A673 (cell line): ENCODE measurements around the gene VPS52. TPM values are rescaled to one million over a fixed set of nuclear protein-coding genes. Genes with fewer than 3 reads are reported as not detected.

Experiments used
- BruUV-seq: library from RNA; stranded (reverse); fragments of 400-500 nt; replicated peaks from 2 replicates; lab custom pipeline; 2021; lab: Mats Ljungman, UMichigan
- CTCF ChIA-PET: fragments of 300-600 bp; sonication (Branson Sonifier 250); formaldehyde crosslinking; loops from one replicate; lab custom pipeline; 2022; ENCODE audit warnings: antibody characterized with exemption; lab: Charles Lee
- POLR2A ChIA-PET: fragments of 300-600 bp; sonication (Branson Sonifier 250); formaldehyde crosslinking; loops from one replicate; lab custom pipeline; 2022; ENCODE audit warnings: antibody characterized with exemption; ENCODE audit not compliant: low non-redundant PET; lab: Charles Lee
- DNase-seq: peaks from one replicate; pipeline ENCODE4 v3.0.0-alpha.2; 2015; ENCODE audit warnings: low spot score
- H3K27ac ChIP-seq: fragments of 200-600 bp; sonication (generic); 2 replicates; pipeline ENCODE4 v1.5.1; 2016; ENCODE audit warnings: mixed run types, low read depth, mild to moderate bottlenecking, mixed read lengths, antibody characterized with exemption, low read length; ENCODE audit not compliant: poor library complexity, severe bottlenecking
- H3K27me3 ChIP-seq: fragments of 200-600 bp; sonication (generic); replicated peaks from 2 replicates; pipeline ENCODE4 v1.6.1; 2017; ENCODE audit warnings: mixed run types, low read depth, mild to moderate bottlenecking, mixed read lengths, antibody characterized with exemption, low read length; ENCODE audit not compliant: insufficient read depth, poor library complexity
- H3K36me3 ChIP-seq: fragments of 200-600 bp; sonication (generic); 2 replicates; pipeline ENCODE4 v1.6.1; 2016; ENCODE audit warnings: mixed run types, mild to moderate bottlenecking, mixed read lengths, antibody characterized with exemption, low read length; ENCODE audit not compliant: insufficient read depth, poor library complexity, severe bottlenecking
- H3K4me1 ChIP-seq: fragments of 200-600 bp; sonication (generic); 2 replicates; pipeline ENCODE4 v1.6.1; 2017; ENCODE audit warnings: mixed run types, mild to moderate bottlenecking, mixed read lengths, antibody characterized with exemption, low read length; ENCODE audit not compliant: insufficient read depth, poor library complexity, severe bottlenecking
- H3K4me3 ChIP-seq: fragments of 200-600 bp; sonication (generic); 2 replicates; pipeline ENCODE4 v1.5.1; 2016; ENCODE audit warnings: low read depth, mixed run types, mild to moderate bottlenecking, mixed read lengths, low read length; ENCODE audit not compliant: poor library complexity, severe bottlenecking
- H3K9me3 ChIP-seq: fragments of 200-600 bp; sonication (generic); 2 replicates; pipeline ENCODE4 v1.6.1; 2016; ENCODE audit warnings: mixed run types, low read depth, mild to moderate bottlenecking, mixed read lengths, antibody characterized with exemption, low read length; ENCODE audit not compliant: poor library complexity, severe bottlenecking
- EZH2 ChIP-seq: fragments of 200-600 bp; sonication (generic); IDR thresholded peaks from 2 replicates; pipeline ENCODE4 v1.6.1; 2017; ENCODE audit warnings: borderline replicate concordance, low read depth, mild to moderate bottlenecking, mixed read lengths, antibody characterized with exemption, low read length; ENCODE audit not compliant: poor library complexity, severe bottlenecking
- intact Hi-C: fragments of 100-400 bp; cut with micrococcal nuclease; formaldehyde crosslinking; loops from one replicate; pipeline ENCODE4 v1.10.0; 2022; ENCODE audit not compliant: unreplicated experiment
- total RNA-seq: library from RNA; stranded (reverse); gene quantifications from 2 replicates; pipeline ENCODE4 v1.2.3, GENCODE V29; 2021
- TF ChIP-seq, protein P1 (sequence below): fragments of 300-800, 200-600 bp; sonication (generic); conservative IDR thresholded peaks from 2 replicates; pipeline ENCODE4 v1.5.1; 2017; ENCODE audit warnings: low read depth, mild to moderate bottlenecking, antibody characterized with exemption, low read length, moderate library complexity, mixed read lengths

The VPS52 gene
- total RNA-seq, 1 experiment from 2014 or later: 58.2 TPM

DNA sequence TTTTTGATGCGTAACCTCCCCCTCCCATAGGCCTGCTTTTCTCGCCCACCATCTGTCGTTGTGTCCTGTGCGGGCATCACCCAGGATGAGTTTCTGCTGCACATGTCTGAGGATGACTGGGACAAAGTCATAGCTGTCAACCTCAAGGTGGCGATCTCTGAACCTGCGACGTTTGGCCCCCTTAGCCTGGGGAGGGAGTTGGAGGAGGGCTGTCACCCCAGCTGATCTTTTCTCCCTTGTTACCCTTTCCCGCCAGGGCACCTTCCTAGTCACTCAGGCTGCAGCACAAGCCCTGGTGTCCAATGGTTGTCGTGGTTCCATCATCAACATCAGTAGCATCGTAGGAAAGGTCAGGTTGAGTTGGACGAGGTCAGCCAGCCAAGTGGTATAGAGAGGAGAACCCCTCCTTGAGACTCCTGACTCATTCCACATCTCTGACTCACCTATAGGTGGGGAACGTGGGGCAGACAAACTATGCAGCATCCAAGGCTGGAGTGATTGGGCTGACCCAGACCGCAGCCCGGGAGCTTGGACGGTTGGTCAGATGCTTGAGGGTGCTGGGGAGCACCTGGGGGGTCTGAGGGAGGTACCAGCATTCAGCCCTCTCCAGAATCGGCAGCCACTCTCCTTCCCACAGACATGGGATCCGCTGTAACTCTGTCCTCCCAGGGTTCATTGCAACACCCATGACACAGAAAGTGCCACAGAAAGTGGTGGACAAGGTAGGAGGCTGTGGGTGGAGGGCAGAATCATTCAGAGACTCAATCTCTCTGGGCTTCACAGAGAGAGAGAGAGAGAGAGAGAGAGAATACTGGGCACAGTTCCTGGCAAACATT, 66.3 kb downstream of the VPS52 start:
- no peak for DNase-seq
- TF ChIP-seq, protein P1, sequence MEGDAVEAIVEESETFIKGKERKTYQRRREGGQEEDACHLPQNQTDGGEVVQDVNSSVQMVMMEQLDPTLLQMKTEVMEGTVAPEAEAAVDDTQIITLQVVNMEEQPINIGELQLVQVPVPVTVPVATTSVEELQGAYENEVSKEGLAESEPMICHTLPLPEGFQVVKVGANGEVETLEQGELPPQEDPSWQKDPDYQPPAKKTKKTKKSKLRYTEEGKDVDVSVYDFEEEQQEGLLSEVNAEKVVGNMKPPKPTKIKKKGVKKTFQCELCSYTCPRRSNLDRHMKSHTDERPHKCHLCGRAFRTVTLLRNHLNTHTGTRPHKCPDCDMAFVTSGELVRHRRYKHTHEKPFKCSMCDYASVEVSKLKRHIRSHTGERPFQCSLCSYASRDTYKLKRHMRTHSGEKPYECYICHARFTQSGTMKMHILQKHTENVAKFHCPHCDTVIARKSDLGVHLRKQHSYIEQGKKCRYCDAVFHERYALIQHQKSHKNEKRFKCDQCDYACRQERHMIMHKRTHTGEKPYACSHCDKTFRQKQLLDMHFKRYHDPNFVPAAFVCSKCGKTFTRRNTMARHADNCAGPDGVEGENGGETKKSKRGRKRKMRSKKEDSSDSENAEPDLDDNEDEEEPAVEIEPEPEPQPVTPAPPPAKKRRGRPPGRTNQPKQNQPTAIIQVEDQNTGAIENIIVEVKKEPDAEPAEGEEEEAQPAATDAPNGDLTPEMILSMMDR: 0 out of 2 replicates have a peak, but pooled peaks have one; percentile 16
- TF ChIP-seq EZH2: no peak
- intact Hi-C loops: loop anchor here (10.0 kb wide), 1 partner anchor 189 kb away; the partner anchor contains the start of gene KIFC1
- Histone ChIP-seq H3K36me3 (peaks cover 35% of the 10 kb centered on the region), H3K4me1 (peaks cover 44% of the 10 kb centered on the region), H3K27me3 (no peaks in the 10 kb centered on the region), H3K9me3 (no peaks in the 10 kb centered on the region), H3K27ac (peak overlapping the region; percentile 95), H3K4me3 (peak overlapping the region; percentile 93)
- ChIA-PET POLR2A (no interaction called here), CTCF (interaction anchor here (0.6 kb wide), 1 partner anchor 112 kb away, joined by 3 read pairs; the partner anchor contains the start of gene ZBTB22)
- no TSS peak for BruUV-seq

DNA sequence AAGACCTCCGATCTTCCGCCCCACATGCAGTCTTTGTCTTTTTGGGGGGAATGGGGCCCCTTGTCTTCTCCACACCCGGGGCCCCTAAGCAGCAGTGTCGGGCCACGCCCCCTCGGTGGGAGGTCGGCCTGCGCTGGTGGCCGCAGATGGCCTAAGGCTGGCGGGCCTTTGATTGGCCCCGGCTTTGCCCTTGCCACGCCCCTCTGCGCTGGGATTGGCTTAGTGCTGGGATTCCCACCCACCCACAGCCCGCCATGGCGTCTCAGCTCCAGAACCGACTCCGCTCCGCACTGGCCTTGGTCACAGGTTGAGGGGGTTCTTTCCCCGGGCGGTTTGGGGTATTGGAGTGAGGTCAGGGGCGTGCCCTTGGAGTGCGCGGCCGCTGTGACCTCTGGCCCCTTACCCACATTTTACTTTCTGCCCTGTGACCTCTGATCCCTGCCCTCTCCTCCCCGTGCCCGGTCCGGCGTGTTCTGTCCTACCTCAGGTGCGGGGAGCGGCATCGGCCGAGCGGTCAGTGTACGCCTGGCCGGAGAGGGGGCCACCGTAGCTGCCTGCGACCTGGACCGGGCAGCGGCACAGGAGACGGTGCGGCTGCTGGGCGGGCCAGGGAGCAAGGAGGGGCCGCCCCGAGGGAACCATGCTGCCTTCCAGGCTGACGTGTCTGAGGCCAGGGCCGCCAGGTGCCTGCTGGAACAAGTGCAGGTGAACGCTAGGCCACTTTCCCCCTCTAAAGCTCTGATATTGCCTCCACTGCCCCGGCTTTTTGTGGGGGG, 67.1 kb downstream of the VPS52 start, which contains the start of gene HSD17B8:
TSS of gene HSD17B8 (plus strand) at position 241 of the 776 bp plus-strand sequence. CDS start at position 255, 14 bp downstream.
- CTCF ChIA-PET: no interaction called here
- no peaks in the 10 kb centered on the region for H3K27me3 ChIP-seq
- no peaks in the 10 kb centered on the region for H3K9me3 ChIP-seq
- peaks cover 44% of the 10 kb centered on the region for H3K4me1 ChIP-seq
- TF ChIP-seq EZH2: no peak
- TF ChIP-seq, protein P1: no peak
- POLR2A ChIA-PET: no interaction called here
- intact Hi-C loops: loop anchor here (5.0 to 10.0 kb wide), 2 partner anchors 93 to 190 kb away; partner anchors contain the start of genes KIFC1 and RGL2
- H3K4me3 ChIP-seq: peak within 1 kb of the TSS; percentile 93
- H3K36me3 ChIP-seq: peaks cover 28% of the 10 kb centered on the region
- H3K27ac ChIP-seq: peak within 1 kb of the TSS; percentile 95
- BruUV-seq: no TSS peak
- peak; percentile 97 for DNase-seq

DNA sequence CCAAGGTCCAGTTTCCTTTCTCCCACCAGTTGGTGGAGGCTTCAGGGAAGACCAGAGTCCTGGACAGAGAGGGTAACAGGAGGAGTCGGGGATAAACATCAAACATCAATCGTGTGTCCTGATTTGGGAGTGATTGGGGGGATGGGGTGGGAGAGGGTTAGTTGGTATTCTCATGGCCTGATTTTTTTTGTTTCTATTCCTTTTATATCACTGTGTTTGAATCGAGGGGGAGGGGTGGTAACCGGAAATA, 67.6 kb downstream of the VPS52 start:
- POLR2A ChIA-PET: no interaction called here
- H3K4me3 ChIP-seq: peak overlapping the region; percentile 93
- H3K4me1 ChIP-seq: peaks cover 44% of the 10 kb centered on the region
- no peaks in the 10 kb centered on the region for H3K9me3 ChIP-seq
- peaks cover 24% of the 10 kb centered on the region for H3K36me3 ChIP-seq
- no TSS peak for BruUV-seq
- CTCF ChIA-PET: no interaction called here
- peak overlapping the region; percentile 95 for H3K27ac ChIP-seq
- intact Hi-C loops: loop anchor here (5.0 to 10.0 kb wide), 2 partner anchors 93 to 191 kb away; partner anchors contain the start of genes KIFC1 and RGL2
- DNase-seq: no peak
- TF ChIP-seq EZH2: no peak
- TF ChIP-seq, protein P1: no peak
- H3K27me3 ChIP-seq: no peaks in the 10 kb centered on the region
